HFFc6 (cell line): ENCODE measurements around the gene GIPC2. TPM values are rescaled to one million over a fixed set of nuclear protein-coding genes. Genes with fewer than 3 reads are reported as not detected.

Experiments
- DNase-seq: peaks from one replicate; pipeline ENCODE4 v3.0.0-alpha.2; 2018
- H3K27ac Mint-ChIP-seq: 2 replicates; pipeline ENCODE4 v1.8.0; 2020; ENCODE audit warnings: mild to moderate bottlenecking, mixed read lengths
- H3K27me3 Mint-ChIP-seq: 2 replicates; pipeline ENCODE4 v1.8.0; 2021; ENCODE audit warnings: mild to moderate bottlenecking, moderate library complexity, mixed read lengths; ENCODE audit not compliant: insufficient read depth
- H3K36me3 Mint-ChIP-seq: 2 replicates; pipeline ENCODE4 v1.8.0; 2021; ENCODE audit warnings: low read depth, mixed read lengths
- H3K4me1 Mint-ChIP-seq: 2 replicates; pipeline ENCODE4 v1.8.0; 2020; ENCODE audit warnings: low read depth, mixed read lengths
- H3K4me3 Mint-ChIP-seq: 2 replicates; pipeline ENCODE4 v1.8.0; 2020; ENCODE audit warnings: mild to moderate bottlenecking, moderate library complexity, mixed read lengths
- H3K9me3 Mint-ChIP-seq: 2 replicates; pipeline ENCODE4 v1.8.0; 2020; ENCODE audit warnings: mild to moderate bottlenecking, mixed read lengths
- total RNA-seq, 6 experiments: library from RNA; stranded (reverse); fragmentation: NEBNext Ultra II Directional; extraction: Animal tissue kit (Norgen Biotek cat#: 25700); gene quantifications; 2 replicates in 1 of 6; 3 replicates in 5 of 6; pipeline ENCODE4 v1.2.3, GENCODE V29; 2021
- TF ChIP-seq, protein P1 (sequence below): fragments of 200-600 bp; sonication (generic); IDR thresholded peaks from 2 replicates; pipeline ENCODE4 v1.5.0; 2021; ENCODE audit warnings: antibody characterized with exemption, mild to moderate bottlenecking

GIPC2 gene
- total RNA-seq, 6 experiments from 2014 or later, result 0.17 to 1.00 (median 0.26) TPM

DNA sequence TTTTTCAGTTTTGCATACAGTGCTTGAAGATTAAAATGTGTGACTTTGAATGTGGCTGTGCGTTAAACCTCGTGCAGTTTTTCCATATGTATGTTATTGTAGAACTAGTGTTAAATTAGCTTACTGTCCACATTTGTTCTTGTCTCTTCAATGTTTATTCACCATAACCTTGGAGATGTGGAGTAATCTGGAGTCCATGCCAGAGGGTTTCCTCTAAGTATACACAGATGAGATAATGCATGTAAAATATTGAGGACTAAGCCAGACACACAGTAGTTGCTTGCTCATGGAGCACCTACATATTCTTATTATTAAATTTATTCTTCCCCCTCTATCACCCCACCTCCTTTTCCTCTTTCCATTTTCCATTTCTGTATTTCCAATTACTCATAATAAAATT is 7.7 kb upstream of the GIPC2 start:
- Mint-ChIP-seq H3K4me3 (no peak overlapping the region), H3K27me3 (peaks cover 1% of the 10 kb centered on the region; the same call in 1 of the 2 replicates), H3K4me1 (peaks cover 23% of the 10 kb centered on the region), H3K9me3 (no peaks in the 10 kb centered on the region), H3K27ac (peak overlapping the region; percentile 36), H3K36me3 (no peaks in the 10 kb centered on the region)
- TF ChIP-seq, protein P1, sequence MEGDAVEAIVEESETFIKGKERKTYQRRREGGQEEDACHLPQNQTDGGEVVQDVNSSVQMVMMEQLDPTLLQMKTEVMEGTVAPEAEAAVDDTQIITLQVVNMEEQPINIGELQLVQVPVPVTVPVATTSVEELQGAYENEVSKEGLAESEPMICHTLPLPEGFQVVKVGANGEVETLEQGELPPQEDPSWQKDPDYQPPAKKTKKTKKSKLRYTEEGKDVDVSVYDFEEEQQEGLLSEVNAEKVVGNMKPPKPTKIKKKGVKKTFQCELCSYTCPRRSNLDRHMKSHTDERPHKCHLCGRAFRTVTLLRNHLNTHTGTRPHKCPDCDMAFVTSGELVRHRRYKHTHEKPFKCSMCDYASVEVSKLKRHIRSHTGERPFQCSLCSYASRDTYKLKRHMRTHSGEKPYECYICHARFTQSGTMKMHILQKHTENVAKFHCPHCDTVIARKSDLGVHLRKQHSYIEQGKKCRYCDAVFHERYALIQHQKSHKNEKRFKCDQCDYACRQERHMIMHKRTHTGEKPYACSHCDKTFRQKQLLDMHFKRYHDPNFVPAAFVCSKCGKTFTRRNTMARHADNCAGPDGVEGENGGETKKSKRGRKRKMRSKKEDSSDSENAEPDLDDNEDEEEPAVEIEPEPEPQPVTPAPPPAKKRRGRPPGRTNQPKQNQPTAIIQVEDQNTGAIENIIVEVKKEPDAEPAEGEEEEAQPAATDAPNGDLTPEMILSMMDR, result no peak
- peak; percentile 21 for DNase-seq

DNA sequence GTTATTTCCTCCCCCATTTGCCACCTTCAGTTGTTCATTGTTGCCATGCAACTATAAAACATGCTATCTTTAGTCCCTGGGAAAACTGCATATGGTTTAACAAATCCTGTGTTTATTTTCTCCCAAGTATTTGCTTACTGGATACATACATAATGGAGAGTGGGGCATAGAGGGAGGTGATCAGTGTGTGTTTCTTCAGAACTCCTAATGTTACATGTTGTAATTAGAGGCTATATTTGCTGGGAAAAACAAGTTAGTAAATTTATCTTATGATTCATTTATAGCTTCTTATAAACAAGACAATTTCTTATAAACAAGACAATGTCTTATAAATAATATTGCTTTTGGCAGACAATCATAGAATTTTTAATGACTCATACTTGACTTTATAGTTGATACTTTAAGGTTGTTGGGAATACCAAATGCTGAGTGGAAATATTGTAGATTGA is 7.3 kb upstream of the GIPC2 start:
- TF ChIP-seq, protein P1, result no peak
- H3K4me1 Mint-ChIP-seq, result peaks cover 20% of the 10 kb centered on the region
- no peaks in the 10 kb centered on the region for H3K9me3 Mint-ChIP-seq
- H3K27ac Mint-ChIP-seq, result peak overlapping the region; percentile 36
- peak; percentile 27 for DNase-seq
- H3K36me3 Mint-ChIP-seq, result no peaks in the 10 kb centered on the region
- H3K4me3 Mint-ChIP-seq, result no peak overlapping the region
- H3K27me3 Mint-ChIP-seq, result peaks cover 3% of the 10 kb centered on the region; the same call in 1 of the 2 replicates

- H3K4me3 Mint-ChIP-seq, result no peak overlapping the region
- no peaks in the 10 kb centered on the region for H3K36me3 Mint-ChIP-seq
- no peak for DNase-seq
- TF ChIP-seq, protein P1, result no peak
- H3K4me1 Mint-ChIP-seq, result peaks cover 20% of the 10 kb centered on the region
- H3K9me3 Mint-ChIP-seq, result no peaks in the 10 kb centered on the region
- no peak overlapping the region for H3K27ac Mint-ChIP-seq
- H3K27me3 Mint-ChIP-seq, result peaks cover 9% of the 10 kb centered on the region; the same call in 1 of the 2 replicates
These were observed 5.2 kb upstream of the GIPC2 start for GRCh38 chr1:78040484-78041089.

DNA sequence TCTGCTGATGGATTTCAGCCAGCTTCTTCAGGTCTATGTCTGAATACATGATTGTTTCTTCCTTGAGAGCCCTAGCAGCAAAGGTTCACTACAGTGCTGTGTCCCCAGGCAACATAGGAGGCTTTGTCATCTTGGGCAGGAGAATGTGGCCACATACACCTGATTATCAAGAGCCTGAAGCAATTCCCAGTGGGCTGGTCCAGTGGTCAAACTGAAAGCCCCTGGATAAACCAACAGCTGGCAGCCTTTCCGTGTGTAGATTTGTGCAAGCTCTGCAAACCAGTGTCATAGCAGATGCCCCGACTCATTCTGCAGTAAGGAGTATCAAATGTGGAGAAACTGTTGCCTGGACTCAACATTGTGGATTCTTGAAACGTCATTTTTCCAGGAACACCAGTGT is 2.3 kb upstream of the GIPC2 start:
- Mint-ChIP-seq H3K27ac (no peak overlapping the region), H3K4me3 (no peak overlapping the region), H3K36me3 (no peaks in the 10 kb centered on the region), H3K4me1 (peaks cover 26% of the 10 kb centered on the region), H3K9me3 (no peaks in the 10 kb centered on the region), H3K27me3 (peaks cover 17% of the 10 kb centered on the region; the same call in 1 of the 2 replicates)
- TF ChIP-seq, protein P1, result no peak
- DNase-seq, result no peak

DNA sequence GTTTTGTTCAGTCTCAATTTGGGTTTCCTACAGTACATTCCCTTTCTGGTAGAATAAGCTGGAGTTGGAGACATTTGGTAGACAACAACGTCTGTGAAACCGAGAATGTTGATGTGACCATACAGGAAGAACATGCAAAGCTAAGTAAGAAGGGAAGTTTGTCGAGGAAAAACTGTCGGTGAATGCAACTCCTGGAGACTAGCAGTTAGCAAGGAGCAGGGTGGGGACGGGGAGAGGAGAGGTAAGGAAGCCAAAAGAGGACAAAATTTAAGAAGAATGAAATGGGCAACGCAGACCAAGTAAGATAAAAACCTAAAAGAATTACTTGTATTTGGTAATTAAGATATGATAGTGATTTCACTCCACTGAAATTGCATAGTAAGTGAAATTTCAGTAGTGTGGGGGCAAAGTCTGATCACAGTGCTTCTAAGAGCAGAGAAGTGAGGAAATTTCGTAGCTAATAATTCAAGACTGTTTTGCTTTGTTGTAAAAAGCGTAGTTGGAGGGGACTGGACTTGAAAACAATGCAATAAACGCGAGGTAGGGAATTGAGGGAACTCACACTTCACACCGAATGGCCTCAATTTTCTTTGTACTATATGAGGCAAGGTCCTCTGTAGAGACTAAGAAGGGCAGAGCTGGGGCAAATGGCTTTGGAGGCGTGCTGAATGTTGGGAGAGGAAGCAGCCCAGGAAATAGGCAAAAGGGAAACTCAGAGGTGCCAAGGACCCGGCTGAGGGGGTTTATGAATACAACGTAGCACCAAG is 787 bp upstream of the GIPC2 start:
- H3K4me3 Mint-ChIP-seq, result peak overlapping the region; percentile 37
- H3K36me3 Mint-ChIP-seq, result no peaks in the 10 kb centered on the region
- no peak for DNase-seq
- peaks cover 22% of the 10 kb centered on the region for H3K4me1 Mint-ChIP-seq
- peaks cover 17% of the 10 kb centered on the region; the same call in 1 of the 2 replicates for H3K27me3 Mint-ChIP-seq
- H3K9me3 Mint-ChIP-seq, result no peaks in the 10 kb centered on the region
- no peak overlapping the region for H3K27ac Mint-ChIP-seq
- TF ChIP-seq, protein P1, result no peak
